CD8-positive, alpha-beta memory T cell (primary cell): ENCODE results near the gene TAP1. TPM values are rescaled to one million over a fixed set of nuclear protein-coding genes. Genes with fewer than 3 reads are reported as not detected.
A peak's percentile ranks its signal among the peaks of the same experiment; 100 is the strongest.

Experiments
- CTCF ChIA-PET: fragments of 350-600 bp; sonication (Branson Sonifier 250); formaldehyde crosslinking; loops from one replicate; lab custom pipeline; 2021; ENCODE audit warnings: antibody characterized with exemption; lab: Charles Lee
- POLR2A ChIA-PET: fragments of 350-600 bp; sonication (Branson Sonifier 250); formaldehyde crosslinking; loops from one replicate; lab custom pipeline; 2021; ENCODE audit warnings: antibody characterized with exemption; lab: Charles Lee
- DNase-seq, 5 donors: peaks; one replicate each; pipeline versions ENCODE4 v3.0.0 to v3.0.0-alpha.2; 2020 to 2022; ENCODE audit warnings: mixed read lengths in 1 of 5
- H3K27ac ChIP-seq: one replicate; pipeline ENCODE4 v1.7.0; 2013; ENCODE audit warnings: low read depth, mild to moderate bottlenecking, low read length, moderate library complexity
- H3K27me3 ChIP-seq: 2 replicates; pipeline ENCODE4 v1.7.0; 2013; ENCODE audit warnings: low read length, mild to moderate bottlenecking; ENCODE audit not compliant: insufficient read depth, poor library complexity, severe bottlenecking
- H3K36me3 ChIP-seq: 2 replicates; pipeline ENCODE4 v1.7.0; 2013; ENCODE audit warnings: mild to moderate bottlenecking, low read length, moderate library complexity; ENCODE audit not compliant: insufficient read depth
- H3K4me1 ChIP-seq: 2 replicates; pipeline ENCODE4 v1.7.0; 2013; ENCODE audit warnings: mild to moderate bottlenecking, low read length, moderate library complexity; ENCODE audit not compliant: insufficient read depth
- H3K4me3 ChIP-seq: 2 replicates; pipeline ENCODE4 v1.7.0; 2013; ENCODE audit warnings: mild to moderate bottlenecking, low read length
- H3K9me3 ChIP-seq: 2 replicates; pipeline ENCODE4 v1.7.0; 2013; ENCODE audit warnings: mild to moderate bottlenecking, low read length
- H3K27ac Mint-ChIP-seq, 8 donors: one replicate each; pipeline ENCODE4 v1.8.0; 2020 to 2021; ENCODE audit warnings: mixed read lengths in 8 of 8, mild to moderate bottlenecking in 6 of 8, inconsistent platforms in 3 of 8, moderate library complexity in 3 of 8
- H3K27me3 Mint-ChIP-seq, 2 donors: one replicate each; pipeline ENCODE4 v1.8.0; 2020 to 2021; ENCODE audit warnings: mixed read lengths in 2 of 2, mild to moderate bottlenecking in 1 of 2, moderate library complexity in 1 of 2
- H3K36me3 Mint-ChIP-seq, 3 donors: one replicate each; pipeline ENCODE4 v1.8.0; 2020 to 2021; ENCODE audit warnings: mixed read lengths in 3 of 3, inconsistent platforms in 1 of 3, mild to moderate bottlenecking in 1 of 3
- H3K4me1 Mint-ChIP-seq, 3 donors: one replicate each; pipeline ENCODE4 v1.8.0; 2020 to 2021; ENCODE audit warnings: mixed read lengths in 3 of 3, inconsistent platforms in 1 of 3, mild to moderate bottlenecking in 1 of 3
- H3K4me3 Mint-ChIP-seq, 7 donors: one replicate each; pipeline ENCODE4 v1.8.0; 2020 to 2021; ENCODE audit warnings: mixed read lengths in 7 of 7, mild to moderate bottlenecking in 6 of 7, moderate library complexity in 4 of 7, inconsistent platforms in 2 of 7
- H3K9me3 Mint-ChIP-seq, 5 donors: one replicate each; pipeline ENCODE4 v1.8.0; 2020 to 2022; ENCODE audit warnings: mixed read lengths in 5 of 5, mild to moderate bottlenecking in 3 of 5, moderate library complexity in 2 of 5, inconsistent platforms in 1 of 5
- polyA plus RNA-seq: library from polyadenylated mRNA; unstranded; fragments of 300-500 nt; fragmentation: Illumina TruSeq; gene quantifications from one replicate; pipeline ENCODE4 v1.2.3, GENCODE V29; 2021
- total RNA-seq, 2 experiments: library from RNA; stranded (reverse); gene quantifications; one replicate each; pipeline ENCODE4 v1.2.3, GENCODE V29; 2021

TAP1 gene
- total and polyA plus RNA-seq, 3 experiments from 2014 or later, result 394 to 407 (median 396) TPM

DNA sequence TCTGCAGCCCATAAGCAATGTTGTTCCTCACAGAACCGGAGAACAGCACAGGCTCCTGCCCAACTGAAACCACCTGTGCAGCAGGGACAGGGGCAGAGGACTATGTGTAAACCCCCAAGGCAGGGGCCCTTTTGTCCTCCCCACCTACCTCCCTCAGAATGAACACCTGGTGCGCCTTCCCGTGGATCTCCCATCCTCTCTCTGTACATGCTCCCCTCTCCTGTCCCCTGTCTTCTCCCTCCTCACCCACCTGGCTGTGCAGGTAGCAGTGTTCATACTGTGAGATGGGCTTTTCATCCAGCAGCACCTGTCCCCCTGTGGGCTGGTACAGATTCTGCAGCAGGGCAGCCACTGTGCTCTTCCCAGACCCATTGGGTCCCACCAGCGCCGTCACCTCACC, 23.5 kb downstream of the TAP1 start:
- ChIA-PET POLR2A (no interaction called here), CTCF (no interaction called here)
- no peak overlapping the region for H3K4me3 ChIP-seq
- no peak for DNase-seq
- peaks cover 9 to 80% (median 29%) of the 10 kb centered on the region in 3 donors for H3K36me3 Mint-ChIP-seq
- peaks cover 5% of the 10 kb centered on the region for H3K4me1 ChIP-seq
- no peak overlapping the region for H3K27ac ChIP-seq
- no peaks in the 10 kb centered on the region for H3K27me3 ChIP-seq
- no peak overlapping the region for H3K4me3 Mint-ChIP-seq
- H3K36me3 ChIP-seq, result peaks cover 52% of the 10 kb centered on the region
- peaks cover 28 to 43% (median 31%) of the 10 kb centered on the region in 3 donors for H3K4me1 Mint-ChIP-seq
- H3K27ac Mint-ChIP-seq, result peak overlapping the region in 3 of 8 donors; percentile 4 to 47 (median 4)
- H3K9me3 ChIP-seq, result no peaks in the 10 kb centered on the region
- H3K27me3 Mint-ChIP-seq, result no peaks in the 10 kb centered on the region
- no peaks in the 10 kb centered on the region for H3K9me3 Mint-ChIP-seq

- no peaks in the 10 kb centered on the region for H3K9me3 Mint-ChIP-seq
- Histone ChIP-seq H3K36me3 (peaks cover 47% of the 10 kb centered on the region), H3K9me3 (no peaks in the 10 kb centered on the region), H3K27ac (no peak overlapping the region), H3K4me3 (no peak overlapping the region), H3K4me1 (no peaks in the 10 kb centered on the region), H3K27me3 (no peaks in the 10 kb centered on the region)
- ChIA-PET CTCF (interaction anchor here (1.3 to 2.4 kb wide), 3 partner anchors 9 to 13 kb away, joined by 4 to 16 read pairs (median 6); partner anchors contain the start of gene TAP2), POLR2A (no interaction called here)
- H3K36me3 Mint-ChIP-seq, result peaks cover 4 to 75% (median 27%) of the 10 kb centered on the region in 3 donors
- no peak for DNase-seq
- H3K27ac Mint-ChIP-seq, result peak overlapping the region in 2 of 8 donors; percentile 4 to 23
- no peak overlapping the region for H3K4me3 Mint-ChIP-seq
- H3K4me1 Mint-ChIP-seq, result peaks cover 23 to 38% (median 27%) of the 10 kb centered on the region in 3 donors
- no peaks in the 10 kb centered on the region for H3K27me3 Mint-ChIP-seq
Measured at GRCh38 chr6:32829495-32829894, 24.0 kb downstream of the TAP1 start.

DNA sequence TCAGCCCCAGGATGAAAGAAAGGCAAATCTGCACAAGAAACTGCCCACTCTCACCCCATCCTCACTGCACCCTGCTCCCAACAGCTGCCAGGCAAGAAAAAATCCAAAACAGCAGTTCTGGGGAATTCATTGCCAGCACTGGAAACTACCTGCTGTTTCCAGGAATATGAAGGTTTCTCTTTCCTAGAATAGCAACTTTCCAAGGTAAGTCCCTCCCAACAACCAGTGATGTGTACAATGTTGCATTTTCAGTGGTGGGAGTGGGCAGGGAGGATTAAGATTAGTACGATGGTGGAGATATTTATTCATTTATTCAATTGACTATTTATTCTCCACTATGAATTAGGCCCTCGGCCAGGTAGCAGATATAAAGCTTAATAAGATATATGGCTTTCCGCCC, 26.5 kb downstream of the TAP1 start:
- H3K36me3 Mint-ChIP-seq, result peaks cover 0 to 50% (median 16%) of the 10 kb centered on the region in 3 donors
- peaks cover 5 to 14% (median 10%) of the 10 kb centered on the region in 3 donors for H3K4me1 Mint-ChIP-seq
- H3K9me3 Mint-ChIP-seq, result no peaks in the 10 kb centered on the region
- DNase-seq, result no peak
- Histone ChIP-seq H3K36me3 (peaks cover 33% of the 10 kb centered on the region), H3K27me3 (no peaks in the 10 kb centered on the region), H3K4me1 (no peaks in the 10 kb centered on the region), H3K9me3 (no peaks in the 10 kb centered on the region), H3K4me3 (no peak overlapping the region), H3K27ac (no peak overlapping the region)
- peak overlapping the region in 5 of 8 donors; percentile 12 to 80 (median 32) for H3K27ac Mint-ChIP-seq
- POLR2A ChIA-PET, result no interaction called here
- CTCF ChIA-PET, result interaction anchor here (1.4 to 2.4 kb wide), 4 partner anchors 11 to 41 kb away, joined by 3 to 16 read pairs (median 6); partner anchors contain the start of genes TAP1 and TAP2
- no peaks in the 10 kb centered on the region for H3K27me3 Mint-ChIP-seq
- no peak overlapping the region for H3K4me3 Mint-ChIP-seq

GRCh38 chr6:32825966-32826365, 27.5 kb downstream of the TAP1 start:
- no peak overlapping the region for H3K27ac ChIP-seq
- Mint-ChIP-seq H3K9me3 (no peaks in the 10 kb centered on the region), H3K36me3 (peaks cover 0 to 39% (median 10%) of the 10 kb centered on the region in 3 donors), H3K27ac (peak overlapping the region in 4 of 8 donors; percentile 3 to 25 (median 22)), H3K4me3 (no peak overlapping the region), H3K4me1 (peaks cover 0 to 5% (median 3%) of the 10 kb centered on the region in 3 donors), H3K27me3 (no peaks in the 10 kb centered on the region)
- no peaks in the 10 kb centered on the region for H3K4me1 ChIP-seq
- H3K4me3 ChIP-seq, result no peak overlapping the region
- H3K27me3 ChIP-seq, result no peaks in the 10 kb centered on the region
- H3K36me3 ChIP-seq, result peaks cover 24% of the 10 kb centered on the region
- H3K9me3 ChIP-seq, result no peaks in the 10 kb centered on the region
- CTCF ChIA-PET, result interaction anchor here (1.4 to 1.9 kb wide), 2 partner anchors 12 to 42 kb away, joined by 6 to 7 read pairs; partner anchors contain the start of gene TAP2
- no peak for DNase-seq
- POLR2A ChIA-PET, result no interaction called here

- H3K4me1 ChIP-seq, result no peaks in the 10 kb centered on the region
- DNase-seq, result no peak
- H3K27me3 ChIP-seq, result no peaks in the 10 kb centered on the region
- H3K4me3 ChIP-seq, result no peak overlapping the region
- Mint-ChIP-seq H3K9me3 (no peaks in the 10 kb centered on the region), H3K27ac (no peak overlapping the region), H3K4me1 (peaks cover 0 to 5% (median 0%) of the 10 kb centered on the region in 3 donors), H3K27me3 (no peaks in the 10 kb centered on the region), H3K36me3 (no peaks in the 10 kb centered on the region), H3K4me3 (no peak overlapping the region)
- POLR2A ChIA-PET, result no interaction called here
- no peaks in the 10 kb centered on the region for H3K9me3 ChIP-seq
- CTCF ChIA-PET, result interaction anchor here (1.6 kb wide), 1 partner anchor 9 kb away, joined by 6 read pairs; no protein-coding TSS in a partner anchor
- H3K36me3 ChIP-seq, result no peaks in the 10 kb centered on the region
- no peak overlapping the region for H3K27ac ChIP-seq
Measured at GRCh38 chr6:32819729-32820128, 33.8 kb downstream of the TAP1 start.

DNA sequence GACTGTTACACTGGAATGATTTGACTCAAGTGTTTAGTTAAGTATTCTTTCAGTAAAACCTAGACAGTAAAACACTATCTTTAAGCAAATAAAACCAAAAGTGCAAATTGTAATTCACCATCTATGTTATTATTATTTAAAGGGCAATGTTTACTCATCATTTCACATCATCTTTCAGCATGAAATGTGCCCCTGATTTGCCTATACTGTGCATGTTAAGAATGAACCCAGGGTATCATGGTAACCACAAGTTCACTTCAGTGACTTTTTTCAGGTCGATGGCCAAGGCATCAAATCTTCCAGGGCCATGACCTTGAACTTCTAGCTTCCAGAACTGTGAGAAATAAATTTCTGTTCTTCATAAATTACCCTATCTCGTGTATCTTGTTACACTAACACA, 34.6 kb downstream of the TAP1 start:
- no peaks in the 10 kb centered on the region for H3K9me3 ChIP-seq
- Mint-ChIP-seq H3K36me3 (peaks cover 0 to 2% (median 0%) of the 10 kb centered on the region in 3 donors), H3K27me3 (no peaks in the 10 kb centered on the region), H3K4me1 (peaks cover 0 to 5% (median 0%) of the 10 kb centered on the region in 3 donors), H3K4me3 (no peak overlapping the region), H3K27ac (no peak overlapping the region), H3K9me3 (no peaks in the 10 kb centered on the region)
- no peaks in the 10 kb centered on the region for H3K36me3 ChIP-seq
- H3K27ac ChIP-seq, result no peak overlapping the region
- H3K4me1 ChIP-seq, result no peaks in the 10 kb centered on the region
- CTCF ChIA-PET, result no interaction called here
- H3K27me3 ChIP-seq, result no peaks in the 10 kb centered on the region
- POLR2A ChIA-PET, result no interaction called here
- no peak overlapping the region for H3K4me3 ChIP-seq
- DNase-seq, result no peak

GRCh38 chr6:32816746-32817204, 36.7 kb downstream of the TAP1 start, which contains the start of gene HLA-DOB:
Gene HLA-DOB (minus strand): TSS chr6:32817002. CDS start chr6:32816951, 51 bp downstream.
- Mint-ChIP-seq H3K9me3 (no peaks in the 10 kb centered on the region), H3K4me3 (no peak within 1 kb of the TSS), H3K4me1 (peaks cover 0 to 5% (median 0%) of the 10 kb centered on the region in 3 donors), H3K27ac (no peak within 1 kb of the TSS), H3K27me3 (peaks cover 0 to 4% of the 10 kb centered on the region in 2 donors), H3K36me3 (peaks cover 0 to 6% (median 0%) of the 10 kb centered on the region in 3 donors)
- Histone ChIP-seq H3K4me3 (no peak within 1 kb of the TSS), H3K36me3 (no peaks in the 10 kb centered on the region), H3K9me3 (no peaks in the 10 kb centered on the region), H3K27me3 (no peaks in the 10 kb centered on the region), H3K4me1 (no peaks in the 10 kb centered on the region), H3K27ac (no peak within 1 kb of the TSS)
- POLR2A ChIA-PET, result no interaction called here
- CTCF ChIA-PET, result no interaction called here
- DNase-seq, result no peak

DNA sequence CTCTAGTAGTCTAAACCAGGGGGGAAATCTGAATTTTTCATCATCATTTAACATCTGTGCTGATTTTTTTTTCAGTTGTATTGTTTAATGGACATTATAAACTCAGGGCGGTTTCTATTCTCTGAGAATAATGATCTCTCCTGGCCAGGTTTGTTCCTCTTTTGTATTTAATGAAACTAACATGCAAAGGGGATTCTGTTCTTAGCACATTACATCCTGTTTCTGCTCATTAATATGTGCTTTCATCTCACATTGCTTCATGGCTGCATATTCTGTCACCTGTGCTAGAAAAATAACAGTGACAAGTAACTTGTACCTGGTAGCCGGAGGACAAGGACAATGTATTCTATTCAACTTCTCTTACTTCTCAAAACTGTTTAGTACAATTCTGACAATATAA, 37.5 kb downstream of the TAP1 start:
- H3K4me1 Mint-ChIP-seq, result peaks cover 0 to 5% (median 0%) of the 10 kb centered on the region in 3 donors
- no peaks in the 10 kb centered on the region for H3K9me3 ChIP-seq
- CTCF ChIA-PET, result no interaction called here
- H3K36me3 Mint-ChIP-seq, result peaks cover 0 to 6% (median 0%) of the 10 kb centered on the region in 3 donors
- peaks cover 0 to 4% of the 10 kb centered on the region in 2 donors for H3K27me3 Mint-ChIP-seq
- DNase-seq, result no peak
- no peak overlapping the region for H3K27ac ChIP-seq
- no peak overlapping the region for H3K4me3 Mint-ChIP-seq
- no peaks in the 10 kb centered on the region for H3K9me3 Mint-ChIP-seq
- POLR2A ChIA-PET, result no interaction called here
- no peak overlapping the region for H3K4me3 ChIP-seq
- no peaks in the 10 kb centered on the region for H3K27me3 ChIP-seq
- no peaks in the 10 kb centered on the region for H3K36me3 ChIP-seq
- no peak overlapping the region for H3K27ac Mint-ChIP-seq
- H3K4me1 ChIP-seq, result no peaks in the 10 kb centered on the region
